ENCODE results near the gene LAMTOR3. TPM values are rescaled to one million over a fixed set of nuclear protein-coding genes. Genes with fewer than 3 reads are reported as not detected.

The LAMTOR3 gene, protein sequence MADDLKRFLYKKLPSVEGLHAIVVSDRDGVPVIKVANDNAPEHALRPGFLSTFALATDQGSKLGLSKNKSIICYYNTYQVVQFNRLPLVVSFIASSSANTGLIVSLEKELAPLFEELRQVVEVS
- 47.9 TPM for polyA plus RNA-seq (2013, experiment 1 of 2)
- 50.4 TPM for polyA plus RNA-seq (2013, experiment 2 of 2)

DNA sequence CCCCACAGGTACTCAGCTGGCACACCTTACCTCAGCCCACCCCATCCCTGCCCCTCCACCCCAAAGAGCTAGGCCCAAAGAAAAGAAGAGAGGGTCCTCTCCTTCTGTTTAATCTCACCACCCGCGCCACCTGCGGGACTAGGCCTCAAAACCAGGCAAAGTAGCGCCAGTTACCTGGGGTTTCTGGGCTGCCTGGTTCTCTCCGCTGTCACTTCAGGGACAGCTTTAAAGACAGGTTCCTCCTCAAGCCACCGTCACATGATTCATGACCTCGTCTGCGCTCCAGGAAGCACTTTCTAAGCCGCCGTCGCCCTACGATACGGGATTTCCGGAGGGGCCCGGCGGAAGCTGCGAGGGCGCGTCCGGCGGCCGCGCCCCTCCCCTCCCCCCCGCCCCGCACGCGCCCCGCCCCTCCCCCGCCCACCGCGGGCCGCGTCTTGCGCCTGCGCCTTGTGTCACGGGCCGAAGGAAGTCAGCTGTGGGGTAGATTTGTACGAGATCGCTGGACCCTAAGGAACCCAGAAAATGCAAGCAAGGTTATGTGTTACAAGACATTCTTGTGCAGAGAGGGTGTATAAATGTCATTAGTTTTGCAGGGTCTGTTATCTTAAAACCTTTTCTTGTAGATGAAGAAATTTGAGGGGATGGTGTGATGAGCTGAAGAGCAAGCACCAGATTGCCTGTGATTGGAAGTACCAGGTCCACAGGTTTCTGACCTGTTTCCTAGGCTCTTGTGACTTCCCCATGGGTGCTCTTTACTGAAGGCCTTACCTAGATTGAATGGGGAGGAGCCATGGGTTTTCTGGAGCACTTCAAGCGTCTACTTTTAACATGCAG lies at the start of gene LAMTOR3:
LAMTOR3 (minus strand) TSS at position 267 of the 837 bp plus-strand sequence. CDS start 464 bp downstream, outside the sequence.
- Histone ChIP-seq H3K4me1 (ENCODE audit: control insufficient read depth, insufficient read depth, low read depth, low read length) (peaks cover 5% of the 10 kb centered on the region), H3K36me3 (ENCODE audit: control insufficient read depth in 1 of 2, insufficient read depth in 2 of 2, low read depth in 1 of 2, low read length in 2 of 2) (peaks cover 0 to 38% of the 10 kb centered on the region in 2 experiments), H2AFZ (ENCODE audit: low read depth, low read length) (peak within 1 kb of the TSS; percentile 74), H2BK5ac (ENCODE audit: low read depth, low read length, poor library complexity, severe bottlenecking) (peak within 1 kb of the TSS; percentile 8), H4K8ac (ENCODE audit: low read length) (peak within 1 kb of the TSS; percentile 95), H3K27me3 (ENCODE audit: control insufficient read depth in 1 of 2, insufficient read depth in 1 of 2, low read length in 2 of 2) (no peaks in the 10 kb centered on the region), H3K4me3 (ENCODE audit: insufficient read depth in 1 of 2, low read depth in 1 of 2, low read length in 2 of 2) (peak within 1 kb of the TSS; percentile 77 to 92), H2BK120ac (ENCODE audit: low read depth, low read length) (no peak within 1 kb of the TSS), H3K4ac (ENCODE audit: low read depth in 1 of 2, low read length in 2 of 2) (peak within 1 kb of the TSS; percentile 29 to 83), H2AK5ac (ENCODE audit: low read length, severe bottlenecking) (no peak within 1 kb of the TSS), H3K4me2 (ENCODE audit: low read length, poor library complexity, severe bottlenecking) (peak within 1 kb of the TSS; percentile 81), H2BK15ac (ENCODE audit: low read depth, poor library complexity, severe bottlenecking) (no peak within 1 kb of the TSS), H3K27ac (ENCODE audit: low read length, poor library complexity, severe bottlenecking) (peak within 1 kb of the TSS; percentile 86), H3K79me1 (replicated peaks; ENCODE audit: low read length, poor library complexity, severe bottlenecking) (no peaks in the 10 kb centered on the region), H3K18ac (ENCODE audit: low read depth in 1 of 2, low read length in 2 of 2) (peak within 1 kb of the TSS; percentile 52 to 80), H3K9ac (ENCODE audit: low read length) (peak within 1 kb of the TSS; percentile 98), H3K14ac (ENCODE audit: low read length in 2 of 2) (no peak within 1 kb of the TSS), H2BK12ac (ENCODE audit: low read length in 2 of 2) (no peak within 1 kb of the TSS), H3K9me3 (ENCODE audit: control insufficient read depth, low read length) (no peaks in the 10 kb centered on the region), H4K91ac (ENCODE audit: low read length) (peak within 1 kb of the TSS; percentile 43), H3K23ac (ENCODE audit: low read length in 2 of 2) (no peak within 1 kb of the TSS)
- WGBS, result 0% methylated on average over 21 of the region's 40 CpGs
- peak; percentile 91 for DNase-seq

DNA sequence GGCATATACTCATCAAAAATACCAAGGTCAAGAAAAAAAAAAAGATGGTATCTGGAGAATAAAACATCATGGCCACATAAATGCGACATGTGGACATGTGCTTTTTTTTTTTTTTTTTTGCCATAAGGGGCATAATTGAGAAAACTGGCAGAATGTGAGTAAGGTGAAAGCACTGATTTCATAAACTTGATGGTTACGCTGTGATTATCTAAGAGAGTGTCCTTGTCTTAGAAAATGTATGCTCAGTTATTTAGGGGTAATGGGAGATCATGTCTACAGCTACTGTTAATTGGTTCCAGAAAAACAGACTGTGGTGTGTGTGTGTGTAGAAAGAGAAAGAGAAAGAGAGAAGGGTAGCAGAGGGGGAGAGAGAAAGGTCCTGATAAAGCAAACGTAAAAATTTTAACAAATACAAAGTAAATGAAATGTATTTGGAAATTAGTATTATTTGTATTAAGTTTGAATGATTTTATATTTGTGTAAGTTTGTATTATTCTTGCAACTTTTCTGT lies 44.1 kb upstream of the LAMTOR3 start:
- no peaks in the 10 kb centered on the region for H3K4me1 ChIP-seq (ENCODE audit: control insufficient read depth, insufficient read depth, low read depth, low read length)
- no peak overlapping the region for H3K18ac ChIP-seq (ENCODE audit: low read depth in 1 of 2, low read length in 2 of 2)
- no peak overlapping the region for H2BK5ac ChIP-seq (ENCODE audit: low read depth, low read length, poor library complexity, severe bottlenecking)
- no peak overlapping the region for H3K4me3 ChIP-seq (ENCODE audit: insufficient read depth in 1 of 2, low read depth in 1 of 2, low read length in 2 of 2)
- H3K23ac ChIP-seq (ENCODE audit: low read length in 2 of 2), result no peak overlapping the region
- no peak overlapping the region for H2BK120ac ChIP-seq (ENCODE audit: low read depth, low read length)
- H3K27me3 ChIP-seq (ENCODE audit: control insufficient read depth in 1 of 2, insufficient read depth in 1 of 2, low read length in 2 of 2), result no peaks in the 10 kb centered on the region
- H2BK12ac ChIP-seq (ENCODE audit: low read length in 2 of 2), result no peak overlapping the region
- H3K79me1 ChIP-seq (replicated peaks; ENCODE audit: low read length, poor library complexity, severe bottlenecking), result peaks cover 3% of the 10 kb centered on the region
- no peak overlapping the region for H4K91ac ChIP-seq (ENCODE audit: low read length)
- H3K4me2 ChIP-seq (ENCODE audit: low read length, poor library complexity, severe bottlenecking), result no peak overlapping the region
- H3K14ac ChIP-seq (ENCODE audit: low read length in 2 of 2), result no peak overlapping the region
- peaks cover 37% of the 10 kb centered on the region for H3K9me3 ChIP-seq (ENCODE audit: control insufficient read depth, low read length)
- H3K9ac ChIP-seq (ENCODE audit: low read length), result no peak overlapping the region
- 96% methylated on average over 2 of the region's 3 CpGs for WGBS
- H2AK5ac ChIP-seq (ENCODE audit: low read length, severe bottlenecking), result no peak overlapping the region
- H3K27ac ChIP-seq (ENCODE audit: low read length, poor library complexity, severe bottlenecking), result no peak overlapping the region
- no peak overlapping the region for H3K4ac ChIP-seq (ENCODE audit: low read depth in 1 of 2, low read length in 2 of 2)
- no peak overlapping the region for H4K8ac ChIP-seq (ENCODE audit: low read length)
- peaks cover 8 to 32% of the 10 kb centered on the region in 2 experiments for H3K36me3 ChIP-seq (ENCODE audit: control insufficient read depth in 1 of 2, insufficient read depth in 2 of 2, low read depth in 1 of 2, low read length in 2 of 2)
- H2BK15ac ChIP-seq (ENCODE audit: low read depth, poor library complexity, severe bottlenecking), result no peak overlapping the region
- no peak for DNase-seq
- H2AFZ ChIP-seq (ENCODE audit: low read depth, low read length), result no peak overlapping the region

DNA sequence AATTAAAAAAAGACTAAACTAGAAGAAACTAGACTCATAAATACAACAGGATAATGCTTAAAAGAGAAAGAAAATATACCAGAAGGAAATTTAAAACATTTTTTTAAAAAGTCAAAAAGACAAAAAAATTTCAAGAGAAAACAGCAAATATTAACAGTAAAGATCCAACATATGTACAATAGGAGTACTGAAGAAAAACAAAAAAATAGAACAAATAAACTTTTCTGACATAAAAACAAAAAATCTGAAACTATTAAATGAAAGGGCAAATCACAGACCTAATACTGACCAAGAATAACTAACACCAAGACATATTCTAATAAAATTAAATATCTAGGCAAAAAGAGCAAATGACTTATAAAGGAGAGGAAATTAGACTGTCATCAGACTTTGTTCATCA lies 40.7 kb upstream of the LAMTOR3 start:
- no peak overlapping the region for H3K4me2 ChIP-seq (ENCODE audit: low read length, poor library complexity, severe bottlenecking)
- H4K8ac ChIP-seq (ENCODE audit: low read length), result no peak overlapping the region
- H2BK120ac ChIP-seq (ENCODE audit: low read depth, low read length), result no peak overlapping the region
- peak overlapping the region in 1 of 2 experiments; percentile 4 for H3K4me3 ChIP-seq (ENCODE audit: insufficient read depth in 1 of 2, low read depth in 1 of 2, low read length in 2 of 2)
- peak overlapping the region; percentile 66 for H2BK5ac ChIP-seq (ENCODE audit: low read depth, low read length, poor library complexity, severe bottlenecking)
- H3K27ac ChIP-seq (ENCODE audit: low read length, poor library complexity, severe bottlenecking), result no peak overlapping the region
- H3K14ac ChIP-seq (ENCODE audit: low read length in 2 of 2), result no peak overlapping the region
- H3K4me1 ChIP-seq (ENCODE audit: control insufficient read depth, insufficient read depth, low read depth, low read length), result no peaks in the 10 kb centered on the region
- H3K9me3 ChIP-seq (ENCODE audit: control insufficient read depth, low read length), result peaks cover 44% of the 10 kb centered on the region
- no peak overlapping the region for H2AK5ac ChIP-seq (ENCODE audit: low read length, severe bottlenecking)
- H3K9ac ChIP-seq (ENCODE audit: low read length), result no peak overlapping the region
- no peak overlapping the region for H2AFZ ChIP-seq (ENCODE audit: low read depth, low read length)
- H3K4ac ChIP-seq (ENCODE audit: low read depth in 1 of 2, low read length in 2 of 2), result no peak overlapping the region
- H3K18ac ChIP-seq (ENCODE audit: low read depth in 1 of 2, low read length in 2 of 2), result no peak overlapping the region
- DNase-seq, result peak; percentile 26
- no peak overlapping the region for H4K91ac ChIP-seq (ENCODE audit: low read length)
- H2BK15ac ChIP-seq (ENCODE audit: low read depth, poor library complexity, severe bottlenecking), result no peak overlapping the region
- no peak overlapping the region for H3K23ac ChIP-seq (ENCODE audit: low read length in 2 of 2)
- no peak overlapping the region for H2BK12ac ChIP-seq (ENCODE audit: low read length in 2 of 2)
- H3K27me3 ChIP-seq (ENCODE audit: control insufficient read depth in 1 of 2, insufficient read depth in 1 of 2, low read length in 2 of 2), result no peaks in the 10 kb centered on the region
- peaks cover 8 to 36% of the 10 kb centered on the region in 2 experiments for H3K36me3 ChIP-seq (ENCODE audit: control insufficient read depth in 1 of 2, insufficient read depth in 2 of 2, low read depth in 1 of 2, low read length in 2 of 2)
- peaks cover 5% of the 10 kb centered on the region for H3K79me1 ChIP-seq (replicated peaks; ENCODE audit: low read length, poor library complexity, severe bottlenecking)

DNA sequence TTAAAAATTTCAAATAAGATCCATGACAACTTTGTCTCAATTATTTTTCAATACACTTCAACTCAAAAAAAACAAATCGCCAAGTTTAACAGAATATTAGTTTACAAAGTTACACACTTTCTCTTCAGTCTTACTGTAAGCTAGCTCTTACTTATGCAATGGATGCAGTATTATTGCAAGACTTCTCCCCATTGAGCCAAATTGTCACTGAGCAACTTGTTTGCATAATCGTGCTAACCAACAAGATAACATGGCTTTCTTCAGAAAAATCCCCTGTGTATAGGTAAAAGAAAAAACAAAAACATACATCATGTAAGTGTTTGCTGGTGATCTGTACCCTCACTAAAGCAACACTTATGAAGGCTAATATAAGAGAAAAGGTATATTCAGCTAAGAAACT lies 33.3 kb upstream of the LAMTOR3 start:
- H4K91ac ChIP-seq (ENCODE audit: low read length), result no peak overlapping the region
- no peak overlapping the region for H3K4me3 ChIP-seq (ENCODE audit: insufficient read depth in 1 of 2, low read depth in 1 of 2, low read length in 2 of 2)
- WGBS, result 94% methylated on average over 1 of the region's 2 CpGs
- no peak overlapping the region for H2AK5ac ChIP-seq (ENCODE audit: low read length, severe bottlenecking)
- H3K4me1 ChIP-seq (ENCODE audit: control insufficient read depth, insufficient read depth, low read depth, low read length), result no peaks in the 10 kb centered on the region
- H3K4me2 ChIP-seq (ENCODE audit: low read length, poor library complexity, severe bottlenecking), result no peak overlapping the region
- H3K27ac ChIP-seq (ENCODE audit: low read length, poor library complexity, severe bottlenecking), result no peak overlapping the region
- H2BK5ac ChIP-seq (ENCODE audit: low read depth, low read length, poor library complexity, severe bottlenecking), result no peak overlapping the region
- no peak for DNase-seq
- H2BK120ac ChIP-seq (ENCODE audit: low read depth, low read length), result no peak overlapping the region
- H3K36me3 ChIP-seq (ENCODE audit: control insufficient read depth in 1 of 2, insufficient read depth in 2 of 2, low read depth in 1 of 2, low read length in 2 of 2), result peaks cover 3 to 69% of the 10 kb centered on the region in 2 experiments
- peaks cover 12% of the 10 kb centered on the region for H3K79me1 ChIP-seq (replicated peaks; ENCODE audit: low read length, poor library complexity, severe bottlenecking)
- H2BK15ac ChIP-seq (ENCODE audit: low read depth, poor library complexity, severe bottlenecking), result no peak overlapping the region
- no peak overlapping the region for H2BK12ac ChIP-seq (ENCODE audit: low read length in 2 of 2)
- H3K18ac ChIP-seq (ENCODE audit: low read depth in 1 of 2, low read length in 2 of 2), result no peak overlapping the region
- H3K23ac ChIP-seq (ENCODE audit: low read length in 2 of 2), result no peak overlapping the region
- H4K8ac ChIP-seq (ENCODE audit: low read length), result no peak overlapping the region
- H3K4ac ChIP-seq (ENCODE audit: low read depth in 1 of 2, low read length in 2 of 2), result no peak overlapping the region
- H2AFZ ChIP-seq (ENCODE audit: low read depth, low read length), result no peak overlapping the region
- no peak overlapping the region for H3K9ac ChIP-seq (ENCODE audit: low read length)
- H3K9me3 ChIP-seq (ENCODE audit: control insufficient read depth, low read length), result no peaks in the 10 kb centered on the region
- no peaks in the 10 kb centered on the region for H3K27me3 ChIP-seq (ENCODE audit: control insufficient read depth in 1 of 2, insufficient read depth in 1 of 2, low read length in 2 of 2)
- no peak overlapping the region for H3K14ac ChIP-seq (ENCODE audit: low read length in 2 of 2)

Measured in mesenchymal stem cell (in vitro differentiated cells and primary cell).